Esophagus squamous epithelium (tissue), 5 donors: ENCODE results near the gene CHD1L. TPM values are rescaled to one million over a fixed set of nuclear protein-coding genes. Genes with fewer than 3 reads are reported as not detected.

Source experiments
- DNase-seq: peaks from one replicate; lab custom pipeline; 2025; lab: John Stamatoyannopoulos, UW
- H3K27ac ChIP-seq, 4 donors: fragments of 200-600 bp; sonication (generic); one replicate each; pipeline ENCODE4 v1.5.1; 2016 to 2019; ENCODE audit warnings: mild to moderate bottlenecking in 1 of 4
- H3K27me3 ChIP-seq, 4 donors: fragments of 200-600 bp; sonication (generic); 1 replicate in 3 of 4; 2 replicates in 1 of 4; pipeline versions ENCODE4 v1.5.1 to v1.6.0; 2017 to 2021; ENCODE audit warnings: antibody characterized with exemption in 1 of 4
- H3K36me3 ChIP-seq, 3 donors: fragments of 200-600 bp; sonication (generic); one replicate each; pipeline ENCODE4 v1.5.1; 2016 to 2019
- H3K4me1 ChIP-seq, 3 donors: fragments of 200-600 bp; sonication (generic); one replicate each; pipeline ENCODE4 v1.5.1; 2017 to 2019
- H3K4me3 ChIP-seq, 4 donors: fragments of 200-600 bp; sonication (generic); 1 replicate in 3 of 4; 2 replicates in 1 of 4; pipeline ENCODE4 v1.5.1; 2016 to 2019; ENCODE audit warnings: mild to moderate bottlenecking in 2 of 4, moderate library complexity in 1 of 4
- H3K9me3 ChIP-seq, 3 donors: fragments of 200-600 bp; sonication (generic); one replicate each; pipeline ENCODE4 v1.5.1; 2016 to 2019
- POLR2A ChIP-seq, 4 donors: fragments of 450-650 bp; IDR thresholded peaks; one replicate each; pipeline ENCODE4 v1.6.1; 2017; ENCODE audit warnings: antibody characterized with exemption in 4 of 4, mild to moderate bottlenecking in 4 of 4, moderate library complexity in 3 of 4
- WGBS, 2 donors: methylation state at CpG; one replicate each; pipeline ENCODE4 v1.1.5; 2018; 5-methylcytosine and 5-hydroxymethylcytosine counted together
- intact Hi-C: fragments of 100-400 bp; cut with DNase I; formaldehyde crosslinking; loops from one replicate; pipeline ENCODE4 v1.15.0; 2022
- total RNA-seq, 4 donors: library from RNA; depleted of rRNA; stranded (reverse); fragments of >200 nt; gene quantifications; one replicate each; pipeline ENCODE4 v1.1.0, GENCODE V29; 2016
- TF ChIP-seq, protein P1 (sequence below), 6 experiments: fragments of 450-650 bp in 4 of 6; fragments of 200-600 bp in 2 of 6; sonication (generic) in 2 of 6; IDR thresholded peaks; one replicate each; pipeline ENCODE4 v1.5.1; 2016 to 2019; ENCODE audit warnings: antibody characterized with exemption in 6 of 6, mild to moderate bottlenecking in 4 of 6, moderate library complexity in 4 of 6
- donor health status: DM: yes; HTN: yes; CAD: no.

The CHD1L gene
- total RNA-seq, 4 donors from 2014 or later = 6.7 to 24.2 (median 18.4) TPM

DNA sequence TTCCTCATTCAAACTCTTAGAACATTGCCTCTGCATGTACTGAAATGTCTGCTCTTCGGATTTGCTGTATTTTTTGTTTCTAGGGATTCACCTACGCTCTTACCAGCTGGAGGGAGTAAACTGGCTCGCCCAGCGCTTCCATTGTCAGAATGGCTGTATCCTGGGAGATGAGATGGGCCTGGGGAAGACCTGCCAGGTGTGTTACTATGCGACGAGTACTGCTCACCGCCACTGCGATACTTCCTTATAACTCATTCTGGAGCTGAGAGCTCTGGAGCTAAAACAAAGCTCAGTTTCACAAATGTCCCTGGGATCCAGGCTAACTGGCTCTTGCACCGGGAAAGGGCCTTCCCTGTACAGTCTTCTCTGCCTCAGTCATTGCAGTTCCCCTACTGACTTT, 10.1 kb downstream of the CHD1L start:
- intact Hi-C loops = no loop called here
- DNase-seq = no peak
- H3K27ac ChIP-seq = no peak overlapping the region
- no peak overlapping the region for H3K4me3 ChIP-seq
- no peaks in the 10 kb centered on the region for H3K9me3 ChIP-seq
- no peaks in the 10 kb centered on the region for H3K27me3 ChIP-seq
- 69 to 70% methylated on average over 5 to 9 of the region's 9 CpGs for WGBS, 2 donors
- peaks cover 0 to 33% (median 0%) of the 10 kb centered on the region in 3 donors for H3K36me3 ChIP-seq
- H3K4me1 ChIP-seq = peaks cover 0 to 3% (median 0%) of the 10 kb centered on the region in 3 donors
- no peak for TF ChIP-seq POLR2A (IDR thresholded peaks at IDR 0.05)
- TF ChIP-seq, protein P1, sequence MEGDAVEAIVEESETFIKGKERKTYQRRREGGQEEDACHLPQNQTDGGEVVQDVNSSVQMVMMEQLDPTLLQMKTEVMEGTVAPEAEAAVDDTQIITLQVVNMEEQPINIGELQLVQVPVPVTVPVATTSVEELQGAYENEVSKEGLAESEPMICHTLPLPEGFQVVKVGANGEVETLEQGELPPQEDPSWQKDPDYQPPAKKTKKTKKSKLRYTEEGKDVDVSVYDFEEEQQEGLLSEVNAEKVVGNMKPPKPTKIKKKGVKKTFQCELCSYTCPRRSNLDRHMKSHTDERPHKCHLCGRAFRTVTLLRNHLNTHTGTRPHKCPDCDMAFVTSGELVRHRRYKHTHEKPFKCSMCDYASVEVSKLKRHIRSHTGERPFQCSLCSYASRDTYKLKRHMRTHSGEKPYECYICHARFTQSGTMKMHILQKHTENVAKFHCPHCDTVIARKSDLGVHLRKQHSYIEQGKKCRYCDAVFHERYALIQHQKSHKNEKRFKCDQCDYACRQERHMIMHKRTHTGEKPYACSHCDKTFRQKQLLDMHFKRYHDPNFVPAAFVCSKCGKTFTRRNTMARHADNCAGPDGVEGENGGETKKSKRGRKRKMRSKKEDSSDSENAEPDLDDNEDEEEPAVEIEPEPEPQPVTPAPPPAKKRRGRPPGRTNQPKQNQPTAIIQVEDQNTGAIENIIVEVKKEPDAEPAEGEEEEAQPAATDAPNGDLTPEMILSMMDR (IDR thresholded peaks at IDR 0.05) = no peak

DNA sequence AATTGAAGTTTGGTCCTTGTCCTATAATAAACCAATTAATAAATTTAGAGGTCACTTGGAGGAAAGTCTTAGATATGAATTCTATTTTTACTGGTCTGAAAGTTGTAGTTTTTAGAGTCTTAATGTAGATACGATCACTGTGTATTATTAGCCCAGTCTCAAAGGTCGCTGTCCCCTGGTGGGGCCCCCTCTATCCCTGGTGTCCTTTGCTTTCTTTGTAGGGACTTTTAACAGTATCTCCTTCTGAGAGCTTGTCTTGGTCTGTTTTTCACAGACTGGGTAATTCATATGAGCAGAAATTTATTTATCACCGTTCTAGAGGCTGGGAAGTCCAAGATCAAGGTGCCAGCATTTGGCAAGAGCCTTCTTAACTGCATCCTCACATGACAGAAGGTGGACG, 18.5 kb downstream of the CHD1L start:
- no peak overlapping the region for H3K4me3 ChIP-seq
- H3K27ac ChIP-seq = no peak overlapping the region
- WGBS, 2 donors = 82 to 98% methylated on average over 4 of the region's 4 CpGs
- TF ChIP-seq, protein P1 (IDR thresholded peaks at IDR 0.05) = no peak
- no peak for TF ChIP-seq POLR2A (IDR thresholded peaks at IDR 0.05)
- no peak for DNase-seq
- no peaks in the 10 kb centered on the region for H3K27me3 ChIP-seq
- intact Hi-C loops = no loop called here
- no peaks in the 10 kb centered on the region for H3K4me1 ChIP-seq
- peaks cover 0 to 75% (median 11%) of the 10 kb centered on the region in 3 donors for H3K36me3 ChIP-seq
- H3K9me3 ChIP-seq = no peaks in the 10 kb centered on the region

DNA sequence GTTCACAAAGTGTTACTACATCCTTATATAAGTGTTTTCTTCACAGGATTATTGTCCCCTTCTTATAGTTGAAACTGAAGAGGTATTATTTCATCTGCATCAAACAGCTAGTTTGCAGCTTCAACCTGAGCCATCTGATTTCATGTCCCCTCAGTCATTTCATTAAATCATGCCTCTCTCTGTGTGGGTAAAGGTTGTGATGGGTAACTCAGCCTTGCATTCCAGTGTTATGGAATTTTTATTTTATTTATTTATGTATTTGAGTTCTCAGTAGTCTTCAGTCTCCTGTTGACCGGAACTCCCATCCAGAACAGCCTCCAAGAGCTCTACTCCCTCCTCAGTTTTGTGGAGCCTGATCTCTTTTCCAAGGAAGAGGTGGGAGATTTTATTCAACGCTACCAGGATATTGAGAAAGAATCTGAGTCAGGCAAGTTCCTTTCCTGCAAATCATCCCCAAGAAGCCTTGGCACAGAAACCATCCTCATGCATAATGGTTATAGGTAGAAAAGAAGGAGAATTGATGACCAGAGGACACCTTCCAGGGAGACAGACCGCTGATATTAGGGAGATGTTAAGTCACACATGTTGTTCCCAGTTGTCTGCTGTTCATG, 21.8 kb downstream of the CHD1L start:
- WGBS, 2 donors = 71 to 79% methylated on average over 3 of the region's 3 CpGs

DNA sequence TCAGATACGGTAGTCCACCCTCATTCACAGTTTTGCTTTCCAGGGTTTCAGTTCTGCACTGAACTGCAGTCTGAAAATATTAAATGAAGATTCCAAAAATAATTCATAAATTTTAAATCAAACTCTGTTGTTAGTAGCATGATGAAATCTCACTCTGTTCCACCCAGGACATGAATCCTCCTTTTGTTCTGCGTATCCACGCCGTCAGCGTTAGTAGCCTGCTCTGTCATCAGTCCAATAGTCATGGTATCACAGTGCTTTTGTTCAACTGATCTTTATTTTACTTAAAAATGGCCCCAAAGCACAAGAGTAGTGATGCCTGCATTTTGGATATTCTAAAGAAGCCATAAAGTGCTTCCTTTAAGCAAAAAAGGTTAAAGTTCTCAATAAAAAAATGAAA, 23.9 kb downstream of the CHD1L start:
- intact Hi-C loops = no loop called here
- 92 to 95% methylated on average over 5 of the region's 5 CpGs for WGBS, 2 donors
- Histone ChIP-seq H3K27ac (no peak overlapping the region), H3K9me3 (no peaks in the 10 kb centered on the region), H3K4me1 (no peaks in the 10 kb centered on the region), H3K27me3 (no peaks in the 10 kb centered on the region), H3K4me3 (no peak overlapping the region), H3K36me3 (peaks cover 3 to 88% (median 11%) of the 10 kb centered on the region in 3 donors)
- no peak for TF ChIP-seq POLR2A (IDR thresholded peaks at IDR 0.05)
- TF ChIP-seq, protein P1 (IDR thresholded peaks at IDR 0.05) = no peak
- DNase-seq = no peak

More for the DNA sequence above, 21.8 kb downstream of the CHD1L start:
- Histone ChIP-seq H3K4me1 (no peaks in the 10 kb centered on the region), H3K27ac (no peak overlapping the region), H3K36me3 (peaks cover 3 to 89% (median 11%) of the 10 kb centered on the region in 3 donors), H3K27me3 (no peaks in the 10 kb centered on the region), H3K4me3 (no peak overlapping the region), H3K9me3 (no peaks in the 10 kb centered on the region)
- TF ChIP-seq, protein P1 (IDR thresholded peaks at IDR 0.05) = no peak
- TF ChIP-seq POLR2A (IDR thresholded peaks at IDR 0.05) = no peak
- intact Hi-C loops = no loop called here
- DNase-seq = no peak

DNA sequence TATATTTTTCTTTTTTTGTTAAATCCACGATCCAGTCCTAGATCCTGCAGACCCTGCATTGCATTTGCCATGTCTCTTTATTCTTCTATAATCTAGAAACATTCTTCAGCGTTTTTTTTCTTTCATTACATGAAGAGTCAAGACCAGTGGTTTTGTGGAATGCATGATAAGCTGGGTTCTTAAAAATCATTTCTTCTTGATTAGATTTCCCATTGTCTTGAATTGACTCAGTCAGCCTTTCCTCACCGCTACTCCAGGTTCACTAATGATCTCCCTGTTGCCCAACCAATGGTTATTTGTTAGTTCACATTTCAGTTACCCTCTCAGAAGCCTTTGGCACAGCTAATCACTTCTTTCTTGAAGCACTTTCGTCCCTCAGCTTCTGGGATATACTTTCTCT, 25.2 kb downstream of the CHD1L start:
- no peaks in the 10 kb centered on the region for H3K27me3 ChIP-seq
- intact Hi-C loops = no loop called here
- no peak for DNase-seq
- 84 to 90% methylated on average over 4 of the region's 4 CpGs for WGBS, 2 donors
- no peak for TF ChIP-seq POLR2A (IDR thresholded peaks at IDR 0.05)
- TF ChIP-seq, protein P1 (IDR thresholded peaks at IDR 0.05) = no peak
- no peaks in the 10 kb centered on the region for H3K4me1 ChIP-seq
- H3K9me3 ChIP-seq = no peaks in the 10 kb centered on the region
- H3K27ac ChIP-seq = no peak overlapping the region
- H3K4me3 ChIP-seq = no peak overlapping the region
- H3K36me3 ChIP-seq = peaks cover 3 to 89% (median 11%) of the 10 kb centered on the region in 3 donors
